HG03139 (cell line): ENCODE measurements around the gene HOXA10.

Experiments
- ATAC-seq: cut with Tn5 transposase; IDR thresholded peaks from one replicate; pipeline ENCODE4 v1.9.1; 2021; ENCODE audit not compliant: unreplicated experiment

Gene HOXA10

GRCh38 chr7:27146491-27147198 is 27.5 kb downstream of the HOXA10 start:
- ATAC-seq = no peak

- no peak for ATAC-seq
Measured at GRCh38 chr7:27145914-27146412, 28.2 kb downstream of the HOXA10 start.

GRCh38 chr7:27145165-27145913 is 28.8 kb downstream of the HOXA10 start:
- ATAC-seq = no peak

- ATAC-seq = no peak
Measured at GRCh38 chr7:27144781-27145164, 29.3 kb downstream of the HOXA10 start.

- ATAC-seq = no peak
Measured at GRCh38 chr7:27143950-27144780, 30.0 kb downstream of the HOXA10 start.

GRCh38 chr7:27143023-27143949 is 30.8 kb downstream of the HOXA10 start, which contains the start of gene HOXA5:
Gene HOXA5 (minus strand): TSS chr7:27143681. CDS start chr7:27143607, 74 bp downstream.
- no peak for ATAC-seq

- no peak for ATAC-seq
Measured at GRCh38 chr7:27142580-27143022, 31.5 kb downstream of the HOXA10 start.

- no peak for ATAC-seq
Measured at GRCh38 chr7:27141923-27142579, 32.1 kb downstream of the HOXA10 start.

- ATAC-seq = no peak
Measured at GRCh38 chr7:27141137-27141922, 32.8 kb downstream of the HOXA10 start.

- no peak for ATAC-seq
Measured at GRCh38 chr7:27140126-27140857, 33.8 kb downstream of the HOXA10 start.

- ATAC-seq = no peak
Measured at GRCh38 chr7:27139334-27140125, 34.6 kb downstream of the HOXA10 start.

GRCh38 chr7:27138985-27139333 is 35.2 kb downstream of the HOXA10 start:
- ATAC-seq = no peak

GRCh38 chr7:27138472-27138871 is 35.6 kb downstream of the HOXA10 start:
- no peak for ATAC-seq

GRCh38 chr7:27137640-27138315 is 36.3 kb downstream of the HOXA10 start:
- ATAC-seq = no peak

- no peak for ATAC-seq
Measured at GRCh38 chr7:27134392-27134791, 39.7 kb downstream of the HOXA10 start.

- no peak for ATAC-seq
Measured at GRCh38 chr7:27133409-27134231, 40.5 kb downstream of the HOXA10 start.
